Measurements from ENCODE around the gene MYO1F.

The MYO1F gene

DNA sequence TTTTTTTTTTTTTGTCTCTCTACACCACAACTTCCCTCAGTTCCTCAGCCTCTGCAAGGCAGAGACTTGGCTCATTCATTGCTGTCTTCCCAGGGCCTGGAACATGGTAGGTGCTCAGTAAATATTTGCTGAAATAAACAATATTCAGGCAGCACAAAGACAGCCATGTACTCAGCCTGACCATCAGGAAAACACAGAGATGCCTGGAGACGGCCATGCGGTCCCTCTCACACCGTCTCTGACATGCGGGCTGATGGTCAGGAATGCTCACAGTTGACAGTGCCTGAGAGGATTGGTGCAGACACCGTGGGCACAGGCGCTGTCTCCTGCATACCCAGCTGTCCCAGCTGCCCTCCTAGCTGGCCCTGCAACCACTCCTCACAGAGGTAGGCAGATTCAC, 75.7 kb downstream of the MYO1F start:
- TF ChIP-seq, protein P1, sequence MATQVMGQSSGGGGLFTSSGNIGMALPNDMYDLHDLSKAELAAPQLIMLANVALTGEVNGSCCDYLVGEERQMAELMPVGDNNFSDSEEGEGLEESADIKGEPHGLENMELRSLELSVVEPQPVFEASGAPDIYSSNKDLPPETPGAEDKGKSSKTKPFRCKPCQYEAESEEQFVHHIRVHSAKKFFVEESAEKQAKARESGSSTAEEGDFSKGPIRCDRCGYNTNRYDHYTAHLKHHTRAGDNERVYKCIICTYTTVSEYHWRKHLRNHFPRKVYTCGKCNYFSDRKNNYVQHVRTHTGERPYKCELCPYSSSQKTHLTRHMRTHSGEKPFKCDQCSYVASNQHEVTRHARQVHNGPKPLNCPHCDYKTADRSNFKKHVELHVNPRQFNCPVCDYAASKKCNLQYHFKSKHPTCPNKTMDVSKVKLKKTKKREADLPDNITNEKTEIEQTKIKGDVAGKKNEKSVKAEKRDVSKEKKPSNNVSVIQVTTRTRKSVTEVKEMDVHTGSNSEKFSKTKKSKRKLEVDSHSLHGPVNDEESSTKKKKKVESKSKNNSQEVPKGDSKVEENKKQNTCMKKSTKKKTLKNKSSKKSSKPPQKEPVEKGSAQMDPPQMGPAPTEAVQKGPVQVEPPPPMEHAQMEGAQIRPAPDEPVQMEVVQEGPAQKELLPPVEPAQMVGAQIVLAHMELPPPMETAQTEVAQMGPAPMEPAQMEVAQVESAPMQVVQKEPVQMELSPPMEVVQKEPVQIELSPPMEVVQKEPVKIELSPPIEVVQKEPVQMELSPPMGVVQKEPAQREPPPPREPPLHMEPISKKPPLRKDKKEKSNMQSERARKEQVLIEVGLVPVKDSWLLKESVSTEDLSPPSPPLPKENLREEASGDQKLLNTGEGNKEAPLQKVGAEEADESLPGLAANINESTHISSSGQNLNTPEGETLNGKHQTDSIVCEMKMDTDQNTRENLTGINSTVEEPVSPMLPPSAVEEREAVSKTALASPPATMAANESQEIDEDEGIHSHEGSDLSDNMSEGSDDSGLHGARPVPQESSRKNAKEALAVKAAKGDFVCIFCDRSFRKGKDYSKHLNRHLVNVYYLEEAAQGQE (IDR thresholded peaks at IDR 0.05; ENCODE audit: low read depth): no peak
- TF ChIP-seq TCF12 (IDR thresholded peaks at IDR 0.05; ENCODE audit: low read depth) (no peak), ZBTB7A (IDR thresholded peaks at IDR 0.05; ENCODE audit: low read depth) (no peak), TAF1 (IDR thresholded peaks at IDR 0.05; ENCODE audit: low read depth) (no peak)

DNA sequence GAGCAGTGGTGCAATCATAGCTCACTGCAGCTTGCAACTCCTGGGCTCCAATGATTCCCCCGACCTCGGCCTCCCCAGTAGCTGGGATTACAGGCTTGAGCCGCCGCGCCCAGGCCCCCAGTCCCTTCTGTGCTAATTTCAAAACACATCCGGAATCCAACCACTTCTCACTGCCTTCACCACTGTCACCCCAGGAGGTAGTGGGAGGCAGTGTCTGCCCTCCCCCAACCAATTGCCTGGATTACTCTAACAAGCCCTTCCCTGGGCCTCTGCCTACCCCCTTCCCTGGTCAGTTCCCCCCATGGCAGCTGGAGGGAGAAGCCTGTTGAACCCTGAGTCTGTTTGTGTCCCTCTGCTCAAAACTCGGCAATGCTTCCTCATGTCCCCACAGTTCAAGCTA, 77.1 kb downstream of the MYO1F start:
- TF ChIP-seq, protein P2, sequence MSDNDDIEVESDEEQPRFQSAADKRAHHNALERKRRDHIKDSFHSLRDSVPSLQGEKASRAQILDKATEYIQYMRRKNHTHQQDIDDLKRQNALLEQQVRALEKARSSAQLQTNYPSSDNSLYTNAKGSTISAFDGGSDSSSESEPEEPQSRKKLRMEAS (IDR thresholded peaks at IDR 0.05): no peak
- TF ChIP-seq EGR1 (IDR thresholded peaks at IDR 0.05) (no peak), TEAD4 (IDR thresholded peaks at IDR 0.05) (no peak), YY1 (IDR thresholded peaks at IDR 0.05; ENCODE audit: low read depth) (no peak), CREB1 (IDR thresholded peaks at IDR 0.05; ENCODE audit: low read depth) (no peak), EP300 (IDR thresholded peaks at IDR 0.05; ENCODE audit: borderline replicate concordance) (no peak), TCF12 (IDR thresholded peaks at IDR 0.05; ENCODE audit: low read depth) (no peak), ZBTB7A (IDR thresholded peaks at IDR 0.05; ENCODE audit: low read depth) (no peak), TAF1 (IDR thresholded peaks at IDR 0.05; ENCODE audit: low read depth) (no peak)
- TF ChIP-seq, protein P3, sequence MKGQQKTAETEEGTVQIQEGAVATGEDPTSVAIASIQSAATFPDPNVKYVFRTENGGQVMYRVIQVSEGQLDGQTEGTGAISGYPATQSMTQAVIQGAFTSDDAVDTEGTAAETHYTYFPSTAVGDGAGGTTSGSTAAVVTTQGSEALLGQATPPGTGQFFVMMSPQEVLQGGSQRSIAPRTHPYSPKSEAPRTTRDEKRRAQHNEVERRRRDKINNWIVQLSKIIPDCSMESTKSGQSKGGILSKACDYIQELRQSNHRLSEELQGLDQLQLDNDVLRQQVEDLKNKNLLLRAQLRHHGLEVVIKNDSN (IDR thresholded peaks at IDR 0.05): no peak
- TF ChIP-seq, protein P1 (IDR thresholded peaks at IDR 0.05; ENCODE audit: low read depth): no peak

DNA sequence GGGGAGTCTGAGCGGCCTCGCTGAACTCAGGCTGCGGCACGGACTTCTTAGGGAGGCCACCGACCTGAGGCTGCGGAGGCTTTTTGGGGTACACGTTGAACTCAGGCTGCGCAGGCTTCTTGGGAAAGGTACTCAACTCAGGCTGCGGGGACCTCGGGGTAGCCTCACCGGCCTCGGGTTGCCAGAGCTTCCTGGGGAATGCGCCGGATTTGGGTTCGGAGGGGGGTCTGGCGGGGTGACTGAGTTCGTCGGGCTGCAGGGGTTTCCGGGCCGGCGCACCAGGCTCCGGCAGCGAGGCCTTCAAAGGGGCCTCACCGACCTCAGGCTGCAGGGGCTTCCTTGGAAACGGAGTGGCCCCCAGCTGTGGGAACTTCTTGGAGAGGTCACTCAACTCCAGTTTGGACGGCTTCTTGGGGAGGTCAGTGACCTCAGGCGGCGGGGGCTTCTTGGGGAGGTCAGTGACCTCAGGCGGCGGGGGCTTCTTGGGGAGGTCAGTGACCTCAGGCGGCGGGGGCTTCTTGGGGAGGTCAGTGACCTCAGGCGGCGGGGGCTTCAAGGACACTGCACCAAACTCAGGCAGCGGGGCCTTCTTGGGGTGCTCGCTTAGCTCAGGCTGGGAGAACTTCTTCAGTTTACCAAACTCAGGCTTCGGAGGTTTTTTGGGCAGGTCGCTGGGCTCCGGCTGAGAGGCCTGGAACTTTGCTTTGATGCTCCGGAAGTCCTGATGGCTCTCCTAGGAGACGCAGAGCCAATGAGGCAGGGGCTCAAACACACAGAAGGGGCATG, 78.0 kb downstream of the MYO1F start:
- TF ChIP-seq FOXM1 (IDR thresholded peaks at IDR 0.05; ENCODE audit: borderline replicate concordance, low read depth): no peak
- no peak for TF ChIP-seq TCF12 (IDR thresholded peaks at IDR 0.05; ENCODE audit: low read depth)
- TF ChIP-seq YY1 (IDR thresholded peaks at IDR 0.05; ENCODE audit: low read depth): no peak
- TF ChIP-seq, protein P3 (IDR thresholded peaks at IDR 0.05): no peak
- TF ChIP-seq EGR1 (IDR thresholded peaks at IDR 0.05): no peak
- TF ChIP-seq TEAD4 (IDR thresholded peaks at IDR 0.05): no peak
- TF ChIP-seq, protein P2 (IDR thresholded peaks at IDR 0.05): no peak

DNA sequence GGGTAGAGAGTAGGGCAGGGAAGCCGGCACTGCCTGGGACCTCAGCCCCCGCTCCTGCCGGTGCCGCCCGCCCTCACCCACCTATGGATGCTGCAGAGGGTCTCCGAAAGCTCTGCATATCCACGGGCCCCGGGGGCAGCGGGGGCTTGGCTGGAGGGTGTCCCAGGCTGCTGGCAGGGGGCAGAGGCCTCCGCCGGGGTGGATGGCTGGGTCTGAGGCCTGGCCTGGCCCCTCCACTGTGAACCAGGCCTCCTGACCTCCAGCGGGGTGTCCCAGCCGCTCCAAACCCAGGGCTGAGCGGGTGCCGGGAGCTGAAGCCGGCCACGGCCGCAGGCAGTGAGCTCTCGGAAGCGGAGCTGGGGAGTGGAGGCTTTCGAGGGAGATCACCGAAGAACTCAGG, 78.9 kb downstream of the MYO1F start:
- TF ChIP-seq RAD21 (IDR thresholded peaks at IDR 0.05; ENCODE audit: low read depth): no peak
- TF ChIP-seq, protein P3 (IDR thresholded peaks at IDR 0.05): no peak
- TF ChIP-seq EP300 (IDR thresholded peaks at IDR 0.05; ENCODE audit: borderline replicate concordance): no peak
- TF ChIP-seq CEBPB (IDR thresholded peaks at IDR 0.05): no peak
- no peak for TF ChIP-seq TCF12 (IDR thresholded peaks at IDR 0.05; ENCODE audit: low read depth)
- no peak for TF ChIP-seq TAF1 (IDR thresholded peaks at IDR 0.05; ENCODE audit: low read depth)
- TF ChIP-seq YY1 (IDR thresholded peaks at IDR 0.05; ENCODE audit: low read depth): no peak
- TF ChIP-seq, protein P1 (IDR thresholded peaks at IDR 0.05; ENCODE audit: low read depth): no peak
- no peak for TF ChIP-seq NFIC (IDR thresholded peaks at IDR 0.05)
- TF ChIP-seq FOXM1 (IDR thresholded peaks at IDR 0.05; ENCODE audit: borderline replicate concordance, low read depth): no peak
- no peak for TF ChIP-seq CREB1 (IDR thresholded peaks at IDR 0.05; ENCODE audit: low read depth)
- no peak for TF ChIP-seq TEAD4 (IDR thresholded peaks at IDR 0.05)
- no peak for TF ChIP-seq EGR1 (IDR thresholded peaks at IDR 0.05)
- TF ChIP-seq, protein P2 (IDR thresholded peaks at IDR 0.05): no peak
- TF ChIP-seq ZBTB7A (IDR thresholded peaks at IDR 0.05; ENCODE audit: low read depth): no peak

All from Ishikawa (cell line).